Suppressor macrophage treated with lipopolysaccharide for 1 hour (primary cell): ENCODE data around the gene HACE1.
A peak's percentile ranks its signal among the peaks of the same experiment; 100 is the strongest.

Experiments used
- DNase-seq, 3 donors: peaks; one replicate each; pipeline ENCODE4 v3.0.0-alpha.2; 2020 to 2022

HACE1 gene

DNA sequence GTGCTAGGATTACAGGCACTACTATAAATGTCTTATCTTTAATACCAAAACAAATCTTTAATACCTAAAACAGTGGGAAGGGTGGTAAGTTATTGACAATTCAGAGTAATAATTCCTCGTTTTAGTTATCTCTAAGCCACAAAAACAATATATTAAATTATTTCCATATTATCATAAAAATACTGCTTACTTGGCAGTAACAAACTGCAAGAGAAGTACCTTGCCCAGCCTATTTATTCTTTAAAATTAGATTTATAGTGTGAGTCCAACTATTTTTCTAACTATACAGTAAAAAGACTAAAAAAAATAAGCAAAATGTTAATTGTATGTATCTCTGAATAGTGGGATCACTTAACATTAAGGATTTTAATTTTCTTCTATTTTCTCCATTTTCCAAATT lies 123.2 kb downstream of the HACE1 start:
- no peak for DNase-seq

DNA sequence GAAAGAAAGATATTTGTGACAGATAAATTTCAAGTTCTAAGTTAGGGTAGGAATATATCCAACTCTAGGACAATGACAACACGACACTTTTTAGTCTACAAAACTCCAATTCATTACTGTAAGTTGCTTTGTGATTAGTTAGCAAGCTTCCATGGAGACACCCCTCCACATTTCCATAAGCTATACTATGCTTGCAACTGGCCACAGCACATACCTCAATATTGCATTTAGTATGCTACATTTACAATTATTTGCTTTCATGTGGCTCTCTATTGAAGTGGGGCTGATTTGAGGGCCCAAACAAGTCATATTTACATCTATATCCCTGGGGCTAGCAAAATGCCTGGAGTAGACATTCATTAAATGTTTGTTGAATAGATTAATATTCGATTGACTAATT lies 129.3 kb downstream of the HACE1 start:
- no peak for DNase-seq

DNA sequence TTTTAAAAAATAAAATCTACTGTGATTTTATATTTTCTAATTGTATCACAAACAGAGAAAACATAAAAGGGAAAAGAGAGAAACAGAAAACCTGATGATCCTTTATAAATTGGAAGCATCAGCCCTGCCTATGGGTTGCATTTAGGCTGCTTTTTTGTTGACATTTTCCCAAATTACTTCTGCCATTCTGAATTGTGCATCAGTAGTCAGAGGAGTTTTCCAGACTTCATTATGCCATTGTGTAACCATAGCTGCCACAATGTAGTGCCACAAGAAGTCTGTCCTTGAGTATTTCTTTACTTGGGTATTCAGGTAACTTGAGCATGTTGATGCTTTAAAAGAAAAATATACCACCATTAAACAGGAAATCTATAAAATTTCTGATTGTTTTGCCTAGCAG lies 130.3 kb downstream of the HACE1 start:
- DNase-seq: no peak

DNA sequence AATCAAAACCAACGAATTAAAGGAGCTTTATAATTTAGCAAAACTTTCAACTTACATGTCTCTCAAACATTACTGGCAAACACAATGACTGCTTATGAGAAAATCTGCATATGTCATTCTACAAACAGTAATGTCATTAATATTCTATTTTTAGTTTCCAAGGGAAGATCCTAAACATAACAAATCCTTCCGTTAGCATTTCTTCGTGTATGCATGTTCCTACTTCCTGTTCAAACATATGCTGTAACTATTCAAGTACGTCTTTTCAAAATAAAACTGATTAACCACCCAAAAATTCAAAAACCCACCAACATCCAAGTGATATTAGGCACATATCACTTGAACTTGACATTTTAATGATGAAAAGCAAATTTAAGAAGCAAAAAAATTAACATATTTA lies 131.3 kb downstream of the HACE1 start:
- DNase-seq: peak in 1 of 3 donors; percentile 12

DNA sequence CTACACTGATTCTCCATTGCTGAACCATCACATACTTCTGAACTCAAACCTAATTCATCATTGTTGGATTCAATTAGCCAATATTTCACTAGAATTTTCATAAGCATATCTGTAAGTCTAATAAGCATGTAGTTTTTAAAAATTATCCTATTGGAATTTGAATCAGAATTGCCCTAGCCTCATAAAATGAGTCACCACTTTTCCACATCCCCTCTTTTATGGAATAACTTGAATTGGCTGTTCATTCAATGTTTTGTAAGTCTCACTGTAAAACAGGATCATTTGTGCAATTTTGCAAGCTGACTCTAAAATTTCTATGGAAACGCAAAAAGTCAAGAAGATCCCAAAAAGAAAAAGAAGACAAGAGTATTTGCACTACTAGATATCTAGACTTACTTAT lies 141.0 kb downstream of the HACE1 start:
- no peak for DNase-seq

DNA sequence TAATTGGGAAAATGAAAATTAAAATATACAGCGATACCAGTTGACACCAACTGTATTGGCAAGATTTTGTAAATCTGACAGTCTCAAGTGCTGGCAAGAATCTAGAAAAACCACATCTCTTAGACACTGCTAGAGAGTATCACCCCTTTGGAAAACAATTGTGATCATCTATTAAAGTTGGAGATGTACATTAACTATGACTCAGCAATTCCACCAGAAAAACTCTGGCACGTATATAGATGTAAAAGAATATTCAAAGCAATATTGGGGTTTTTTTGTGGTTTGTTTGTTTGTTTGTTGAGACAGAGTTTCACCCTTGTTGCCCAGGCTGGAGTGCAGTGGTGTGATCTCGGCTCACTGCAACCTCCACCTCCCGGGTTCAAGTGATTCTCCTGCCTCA lies 142.9 kb downstream of the HACE1 start:
- DNase-seq: no peak

DNA sequence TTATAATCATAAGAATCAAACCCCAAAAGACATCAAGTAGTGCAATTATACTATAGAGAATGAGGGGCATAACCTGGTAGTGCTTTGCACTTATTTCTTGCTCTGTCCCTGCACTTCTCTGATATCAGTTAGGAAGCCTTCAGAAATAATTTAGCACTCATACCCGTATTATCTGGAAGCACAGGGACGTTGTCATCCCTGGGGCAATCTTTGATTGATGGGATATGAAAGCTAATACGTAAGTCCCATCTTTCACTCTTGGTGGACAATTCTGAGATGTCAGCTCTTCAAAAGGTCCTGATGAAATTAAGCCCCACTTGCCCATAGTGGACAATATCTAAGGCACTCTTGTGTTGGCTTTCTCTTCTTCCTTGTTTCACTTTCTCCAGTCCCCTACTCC lies 144.9 kb downstream of the HACE1 start:
- no peak for DNase-seq

DNA sequence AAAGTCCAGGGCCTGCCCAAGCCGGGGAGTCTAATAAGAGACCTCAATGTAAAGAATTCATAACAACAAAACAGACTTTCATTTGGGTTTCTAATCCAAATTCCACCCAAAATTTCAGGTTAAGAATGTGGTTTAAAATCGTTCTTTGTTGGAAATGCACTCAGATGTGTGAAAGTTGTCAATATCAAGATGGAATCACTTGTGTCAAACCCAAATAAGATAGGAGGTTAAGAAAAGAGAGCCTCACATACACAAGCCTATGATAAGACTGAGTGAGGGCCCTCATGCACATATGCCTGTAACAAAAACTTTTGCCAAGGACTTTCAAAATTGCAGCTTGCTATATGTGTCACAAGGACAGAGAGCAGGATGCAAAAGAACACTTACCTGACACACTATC lies 145.7 kb downstream of the HACE1 start:
- DNase-seq: no peak

DNA sequence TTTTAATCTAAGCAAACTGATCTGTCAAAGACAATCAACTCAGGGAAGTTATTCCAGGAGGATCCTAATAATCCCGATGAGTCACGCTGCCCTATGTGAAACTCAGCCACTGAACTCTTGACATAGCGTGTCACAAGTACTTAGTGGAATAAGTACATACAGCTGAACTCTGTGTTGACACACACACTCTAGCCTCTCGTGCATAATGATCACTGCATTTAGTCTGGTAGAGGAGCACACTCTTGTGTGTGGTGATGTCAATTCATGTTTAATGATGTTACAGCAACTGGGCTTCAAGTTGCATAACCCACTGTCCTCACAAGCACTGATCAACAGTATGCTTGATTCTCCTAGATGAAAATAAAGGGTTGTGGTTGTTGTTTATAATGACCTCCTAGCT lies 148.3 kb downstream of the HACE1 start:
- DNase-seq: peak; percentile 20 to 33 (median 26)

DNA sequence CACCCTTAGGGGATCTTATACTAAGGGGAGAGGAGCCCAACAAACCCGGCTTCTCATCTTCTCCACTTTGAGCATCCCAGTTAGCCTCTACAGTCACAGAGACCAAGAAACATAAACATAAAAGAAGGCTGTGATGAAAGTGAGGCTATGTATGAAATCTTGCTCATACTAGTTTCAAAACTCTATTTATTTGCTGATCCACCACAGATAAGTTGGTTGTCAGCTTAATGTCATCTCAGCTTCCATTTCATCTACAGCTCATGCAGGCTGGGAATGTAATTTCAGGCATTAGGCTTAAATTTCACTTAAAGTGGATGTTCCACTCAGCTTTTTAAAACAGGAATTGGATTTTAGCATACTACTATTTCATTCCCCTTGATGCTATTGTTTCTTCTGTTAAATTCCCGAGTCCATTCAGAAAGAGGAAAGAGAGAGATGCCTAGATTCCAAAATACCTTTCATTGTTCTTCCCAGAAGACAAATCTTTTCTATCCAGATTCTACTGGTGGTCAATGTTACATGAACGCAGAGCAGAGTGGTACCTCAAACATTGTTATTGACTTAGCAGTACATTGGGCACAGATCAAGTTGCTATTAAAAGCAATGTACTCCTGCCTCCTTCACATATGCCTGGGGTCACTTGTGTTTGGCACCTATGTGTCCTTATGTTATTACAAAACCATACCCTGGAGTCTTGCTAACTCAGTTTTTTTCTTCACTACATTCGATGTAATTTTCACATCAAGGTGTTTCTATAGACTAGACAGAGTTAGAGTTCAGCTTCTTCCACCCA lies 149.0 kb downstream of the HACE1 start:
- no peak for DNase-seq

DNA sequence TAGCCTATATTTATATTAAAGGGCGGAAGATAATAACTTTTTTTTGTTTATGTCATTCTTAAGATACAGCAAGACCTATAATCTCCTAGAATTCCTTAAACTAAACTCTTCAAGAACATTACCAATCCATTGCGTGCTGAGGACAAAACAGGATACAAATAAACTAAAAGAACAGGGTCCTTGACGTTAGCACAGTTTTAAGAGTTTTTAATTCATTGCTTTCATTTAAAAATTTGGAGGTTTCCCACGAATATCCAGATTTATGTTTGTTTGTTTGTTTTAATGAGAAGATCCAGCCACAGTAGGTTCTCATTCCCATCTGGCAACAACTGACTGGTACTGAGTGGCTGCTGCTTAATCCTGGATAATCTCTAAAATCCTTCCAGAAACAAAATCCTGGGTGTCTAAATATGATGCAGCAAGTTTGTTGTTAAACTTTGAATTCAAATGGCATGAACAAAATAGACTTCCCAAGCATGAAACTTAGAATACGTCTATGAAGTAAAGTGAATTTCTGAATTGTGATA lies 153.7 kb downstream of the HACE1 start:
- no peak for DNase-seq

DNA sequence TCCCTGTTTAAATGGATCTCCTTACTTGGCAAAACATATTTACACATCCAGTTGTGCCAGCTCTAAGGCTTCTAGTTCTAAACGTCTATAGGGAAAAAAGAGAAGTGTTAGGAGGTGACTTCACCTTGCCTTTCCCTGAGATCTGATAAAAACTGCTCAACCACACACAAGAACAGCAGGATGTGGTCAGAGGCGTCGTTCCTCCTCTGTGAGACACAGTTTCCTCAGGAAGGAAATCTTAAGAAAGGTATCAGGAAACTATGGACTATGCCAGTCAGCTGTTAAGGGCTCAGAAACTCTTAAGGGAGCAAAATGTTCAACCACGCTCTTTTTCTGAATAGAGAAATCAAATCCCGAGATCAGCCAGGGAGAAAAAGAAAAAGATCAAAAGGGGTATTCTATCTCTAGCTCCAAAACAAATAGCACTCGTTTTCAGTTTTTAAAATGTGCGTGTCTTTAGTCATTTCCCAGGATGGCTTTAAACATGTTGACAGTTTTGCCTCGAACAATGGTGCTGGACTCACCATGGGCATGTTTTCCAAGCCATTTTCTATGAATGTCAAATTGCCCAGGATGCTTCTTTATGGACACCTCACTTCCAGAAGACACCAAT lies 154.5 kb downstream of the HACE1 start:
- DNase-seq: peak; percentile 35 to 57 (median 44)

DNA sequence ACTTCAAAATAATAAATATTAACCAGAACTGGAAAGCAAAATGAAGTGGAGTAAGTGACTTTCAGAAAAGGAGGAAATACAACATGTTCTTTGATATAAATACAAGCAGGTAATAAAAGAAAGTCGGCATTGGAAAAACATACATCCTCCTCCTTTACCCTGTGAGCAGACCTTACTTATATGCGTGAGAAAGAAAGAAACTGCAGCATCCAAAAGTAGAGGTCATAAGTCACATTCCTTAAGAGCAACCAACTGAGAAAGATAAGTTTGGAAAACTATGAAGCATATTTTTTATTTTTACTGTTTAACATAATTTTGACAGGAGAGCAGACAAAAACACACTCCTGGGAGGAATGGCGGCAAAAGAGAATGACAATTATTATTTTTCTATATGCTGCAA lies 155.5 kb downstream of the HACE1 start:
- no peak for DNase-seq

DNA sequence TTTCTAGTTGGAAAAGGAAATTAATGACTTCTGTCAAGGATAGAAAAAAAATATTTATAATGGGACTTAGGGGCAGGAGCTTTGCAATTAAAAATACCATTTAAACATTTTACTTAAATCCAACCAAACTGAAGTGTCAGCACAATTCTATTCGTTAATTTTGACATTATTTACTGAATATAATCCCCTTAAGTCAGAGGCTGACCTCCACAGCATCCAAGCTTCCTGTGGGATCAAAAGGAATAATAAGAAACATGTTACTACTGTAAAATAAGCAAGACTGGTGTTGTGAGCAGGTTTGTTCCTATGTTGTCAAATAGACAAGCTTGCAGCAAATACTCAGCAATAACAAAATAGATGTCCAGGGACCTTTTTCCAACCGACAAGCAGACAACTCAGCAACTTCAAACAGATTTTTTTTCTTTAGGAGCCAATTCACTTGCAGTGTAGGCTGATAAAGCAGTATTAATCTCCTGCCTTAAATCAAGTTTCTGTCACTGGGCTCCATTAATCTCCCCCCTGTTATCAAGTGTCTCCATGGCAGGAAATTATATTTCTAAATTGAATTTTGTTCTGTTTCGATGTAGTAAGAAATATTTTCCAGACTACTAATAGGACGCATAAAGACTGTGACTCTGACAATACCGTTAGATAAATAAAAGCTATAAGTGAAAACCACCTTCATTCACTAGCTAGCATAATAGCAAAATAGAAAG lies 157.4 kb downstream of the HACE1 start:
- no peak for DNase-seq

DNA sequence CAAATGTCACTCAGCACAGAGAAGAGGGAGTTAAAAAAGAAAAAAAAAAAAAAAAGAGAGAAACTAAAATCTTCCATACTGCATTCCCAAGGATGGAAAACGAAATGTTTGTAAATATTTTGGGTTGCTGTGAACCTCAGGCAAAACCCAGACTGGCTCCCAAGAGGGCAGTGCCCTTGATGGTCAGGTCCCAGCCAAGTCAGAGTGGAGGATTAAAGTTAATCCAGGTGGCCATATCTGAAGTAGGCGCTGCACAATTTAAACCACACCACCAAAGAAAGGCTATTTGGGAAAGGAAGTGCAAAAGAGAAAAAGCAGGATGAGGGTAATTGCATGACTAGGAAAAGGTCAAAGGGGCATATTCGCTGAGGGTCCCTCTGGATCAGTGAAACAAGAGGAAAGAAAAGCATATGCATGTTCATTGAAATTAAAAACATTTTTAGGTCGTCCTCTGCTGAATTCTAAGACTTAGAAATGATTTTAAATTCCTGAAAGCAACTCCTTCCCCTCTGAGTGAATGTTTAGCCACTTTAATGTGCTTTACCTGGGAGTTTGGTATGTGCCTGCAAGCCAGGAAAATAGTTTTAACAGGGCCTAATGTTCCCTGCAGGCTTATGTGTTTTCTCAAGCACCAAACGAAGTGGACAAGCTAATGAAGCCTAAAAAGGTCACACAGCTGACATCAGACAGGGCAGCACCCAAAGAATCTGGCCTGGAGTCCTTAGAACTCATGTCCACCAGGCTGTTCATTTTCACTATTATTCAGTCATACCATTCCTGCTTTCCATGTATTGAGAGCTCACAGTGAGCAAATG lies 159.1 kb downstream of the HACE1 start:
- no peak for DNase-seq

DNA sequence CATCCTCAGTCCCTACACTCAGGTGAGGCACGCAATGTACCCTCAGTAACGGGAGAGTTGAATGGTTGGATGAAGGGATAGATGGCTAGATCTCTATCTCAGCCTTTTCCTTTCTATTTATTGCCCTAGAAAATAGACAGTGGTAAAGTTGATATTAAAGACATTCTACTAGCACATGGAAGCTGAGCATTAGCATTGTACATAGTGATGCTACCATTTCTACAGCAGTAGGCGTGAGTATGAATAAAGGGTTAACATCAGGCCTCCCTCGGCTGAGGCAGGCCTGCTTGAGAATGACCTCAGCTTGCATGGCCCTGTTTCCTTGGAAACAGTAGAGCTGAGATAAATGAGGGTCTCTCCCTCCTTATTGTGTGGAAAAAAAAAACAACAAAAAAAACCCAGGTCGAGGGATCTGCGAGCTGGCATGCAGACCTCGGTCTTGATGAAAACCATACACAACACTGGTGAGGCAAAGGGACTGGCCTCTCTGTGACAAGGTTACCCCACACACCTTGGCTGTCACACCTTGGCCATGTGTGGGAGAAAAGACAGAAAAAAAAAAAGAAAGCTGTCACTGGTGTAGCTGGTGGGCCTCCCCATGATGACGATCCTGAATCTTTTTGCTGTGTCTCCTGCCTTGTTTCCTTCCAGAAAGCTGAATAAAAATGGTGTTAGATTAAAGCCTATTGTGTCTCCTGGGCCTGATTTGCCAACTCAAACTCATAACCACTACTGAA lies 160.0 kb downstream of the HACE1 start:
- no peak for DNase-seq

DNA sequence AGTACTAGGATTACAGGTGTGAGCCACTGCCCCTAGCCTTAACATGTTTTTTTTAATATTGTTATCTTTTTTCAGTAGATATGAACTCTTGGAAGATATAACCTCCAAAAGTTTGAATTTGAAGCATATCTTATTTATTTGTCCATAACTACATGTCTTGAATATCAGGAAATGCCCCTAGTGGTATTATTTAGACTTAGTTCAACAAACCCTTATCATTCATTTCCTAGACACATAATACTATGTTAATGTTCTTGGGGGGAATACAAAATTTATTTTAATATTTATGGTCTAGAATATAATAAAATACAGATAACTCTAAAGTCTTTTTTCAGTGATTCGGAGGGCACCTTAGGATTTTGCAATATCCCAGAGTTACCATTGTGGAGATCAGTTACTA lies 160.7 kb downstream of the HACE1 start:
- DNase-seq: no peak

DNA sequence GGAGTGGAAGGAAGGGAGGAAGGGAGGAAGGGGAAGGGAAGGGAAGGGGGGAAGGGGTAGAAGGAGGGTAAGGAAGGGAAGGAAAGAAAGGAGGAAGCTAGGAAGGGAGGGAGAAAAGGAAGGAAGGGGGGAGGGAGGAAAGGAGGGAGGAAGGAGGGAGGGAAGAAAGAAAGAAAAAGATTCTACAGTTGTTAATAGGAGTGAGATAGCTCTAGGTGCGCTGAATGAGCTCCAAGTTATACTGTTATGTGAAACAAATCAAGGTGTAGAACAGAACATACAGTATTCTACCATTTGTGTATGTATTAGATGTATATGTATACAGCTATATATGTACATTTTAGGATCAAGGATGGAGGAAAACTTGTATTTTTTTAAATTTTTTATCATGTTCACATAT lies 167.7 kb downstream of the HACE1 start:
- no peak for DNase-seq

DNA sequence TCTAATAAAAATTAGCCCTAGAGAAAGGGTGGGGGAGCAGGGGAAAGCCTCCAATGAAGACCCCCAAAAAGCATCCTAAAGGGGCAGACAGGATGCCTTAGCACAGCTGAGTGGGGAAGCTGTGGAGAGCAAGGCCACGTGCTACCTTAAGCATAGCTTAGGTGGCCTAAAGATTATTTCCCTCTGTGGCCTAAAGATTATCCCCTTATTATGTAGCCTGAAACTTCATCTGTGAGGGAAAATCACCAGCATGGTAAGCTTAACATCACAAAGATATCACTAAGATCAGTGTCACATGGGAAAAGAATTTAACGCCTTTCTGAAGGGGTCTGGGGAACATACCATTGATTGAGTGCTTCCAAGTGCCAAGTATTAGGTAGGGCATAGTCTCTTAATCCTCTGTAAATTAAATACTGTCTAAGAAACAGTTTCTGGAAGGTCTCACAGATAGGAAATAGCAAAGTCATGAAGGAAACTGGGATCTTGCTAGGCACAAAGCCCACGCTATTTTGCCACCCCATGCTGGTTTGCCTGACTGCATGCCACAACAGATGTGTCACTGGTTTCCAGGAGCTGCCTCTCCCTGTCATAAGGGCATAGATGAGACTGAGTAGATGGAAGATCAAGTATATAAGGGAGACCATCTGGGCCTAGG lies 170.0 kb downstream of the HACE1 start:
- no peak for DNase-seq

DNA sequence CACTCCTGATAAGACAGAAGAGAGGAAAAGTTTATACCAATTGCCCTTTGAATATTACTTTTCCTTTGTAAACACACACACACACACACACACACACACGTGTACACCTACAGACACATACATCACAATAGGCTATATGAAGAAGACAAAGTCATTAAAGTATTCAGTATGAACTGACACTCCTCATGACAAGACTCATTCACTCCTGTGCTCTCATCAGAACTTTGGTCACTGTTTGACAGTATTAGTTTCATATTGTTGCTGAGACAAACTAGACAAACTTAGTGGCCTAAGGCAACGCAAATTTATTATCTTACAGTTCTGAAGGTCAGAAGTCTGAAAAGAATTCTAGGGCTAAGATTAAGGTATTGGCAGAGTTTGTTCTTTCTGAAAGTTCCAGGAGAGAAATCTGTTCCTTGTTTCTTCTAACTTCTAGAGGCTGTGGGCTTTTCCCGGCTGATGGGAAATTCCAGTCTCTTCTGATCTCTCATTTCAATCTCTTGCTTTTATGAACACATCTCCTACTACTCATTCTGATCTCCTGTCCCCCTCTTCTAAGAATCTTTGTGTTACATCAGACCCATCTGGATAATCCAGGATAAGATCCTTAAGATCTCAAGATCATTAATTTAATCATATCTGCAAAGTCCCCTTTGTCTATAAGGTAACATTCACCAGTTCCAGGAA lies 171.3 kb downstream of the HACE1 start:
- peak in 1 of 3 donors; percentile 42 for DNase-seq

DNA sequence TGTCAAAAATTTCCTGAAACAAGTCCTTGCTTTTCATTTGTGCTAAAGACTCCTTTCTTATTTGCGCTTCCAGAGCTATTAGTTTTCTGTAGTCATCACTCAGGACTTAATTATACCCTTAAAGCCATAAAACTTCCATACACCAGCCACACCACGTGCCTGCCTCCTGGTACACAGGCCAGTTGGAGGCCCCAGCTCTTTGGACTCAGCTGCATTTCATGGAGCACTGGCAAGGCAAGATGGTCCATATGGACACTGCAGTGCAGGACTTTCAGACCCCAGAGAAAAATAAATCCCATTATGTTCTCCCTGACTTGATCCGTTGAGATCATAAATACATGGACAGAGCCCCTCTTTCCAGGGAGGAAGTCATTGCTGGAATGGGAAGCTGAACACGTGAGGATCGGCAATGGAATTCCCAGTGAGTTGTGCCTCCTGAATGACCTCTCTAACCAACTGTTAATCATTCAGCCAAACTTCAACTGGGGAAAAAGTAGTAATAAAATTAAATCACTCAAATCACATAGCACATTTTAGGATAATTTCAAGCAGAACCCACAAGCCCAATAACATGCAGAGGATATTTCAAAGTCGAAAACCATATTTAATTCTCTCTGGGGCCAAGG lies 173.1 kb downstream of the HACE1 start:
- DNase-seq: no peak
